Endothelial cell (in vitro differentiated cells): ENCODE data around the gene MOB2. TPM values are rescaled to one million over a fixed set of nuclear protein-coding genes. Genes with fewer than 3 reads are reported as not detected.

ENCODE experiments used
- DNase-seq: peaks from one replicate; pipeline ENCODE4 v3.0.0; 2021; ENCODE audit warnings: low spot score
- H3K27ac Mint-ChIP-seq: one replicate; pipeline ENCODE4 v1.8.0; 2021; ENCODE audit warnings: mixed read lengths, inconsistent platforms; ENCODE audit not compliant: unreplicated experiment
- H3K27me3 Mint-ChIP-seq: one replicate; pipeline ENCODE4 v1.8.0; 2021; ENCODE audit warnings: mild to moderate bottlenecking, moderate library complexity, mixed read lengths, inconsistent platforms; ENCODE audit not compliant: unreplicated experiment
- H3K36me3 Mint-ChIP-seq: one replicate; pipeline ENCODE4 v1.8.0; 2021; ENCODE audit warnings: mild to moderate bottlenecking, low read depth, mixed read lengths, inconsistent platforms; ENCODE audit not compliant: unreplicated experiment
- H3K4me1 Mint-ChIP-seq: one replicate; pipeline ENCODE4 v1.8.0; 2021; ENCODE audit warnings: mild to moderate bottlenecking, mixed read lengths, inconsistent platforms; ENCODE audit not compliant: unreplicated experiment
- H3K4me3 Mint-ChIP-seq: one replicate; pipeline ENCODE4 v1.8.0; 2021; ENCODE audit warnings: mild to moderate bottlenecking, mixed read lengths, inconsistent platforms; ENCODE audit not compliant: unreplicated experiment
- H3K9me3 Mint-ChIP-seq: one replicate; pipeline ENCODE4 v1.8.0; 2021; ENCODE audit warnings: mixed read lengths, inconsistent platforms; ENCODE audit not compliant: unreplicated experiment
- total RNA-seq: library from RNA; stranded (reverse); fragmentation: NEBNext Ultra II Directional; extraction: Animal tissue kit (Norgen Biotek cat#: 25700); gene quantifications from one replicate; pipeline ENCODE4 v1.2.1, GENCODE V29; 2021; ENCODE audit not compliant: unreplicated experiment
- TF ChIP-seq, protein P1 (sequence below): fragments of 200-600 bp; sonication (generic); IDR thresholded peaks from one replicate; pipeline ENCODE4 v1.5.0; 2021; ENCODE audit warnings: antibody characterized with exemption; ENCODE audit not compliant: unreplicated experiment

Gene MOB2
- total RNA-seq, 1 donor from 2014 or later = 37.5 TPM

DNA sequence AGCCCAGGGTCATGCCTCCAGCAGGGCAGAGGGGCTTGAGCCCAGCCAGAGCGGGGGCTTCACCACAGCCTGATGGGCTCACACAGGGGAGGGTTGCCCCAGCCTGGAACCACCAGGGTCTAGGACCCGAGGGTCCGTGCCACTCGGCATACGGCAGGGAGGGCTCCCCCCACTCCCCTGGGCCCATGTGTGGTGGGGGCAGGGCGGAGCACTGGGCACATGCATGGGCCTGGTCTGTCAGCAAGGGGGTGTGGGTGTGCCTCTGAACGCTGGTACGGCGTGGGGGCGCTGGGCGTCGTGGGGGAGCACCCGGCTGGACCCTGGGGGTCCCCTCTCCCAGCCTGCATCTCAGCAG lies 29.3 kb downstream of the MOB2 start:
- H3K9me3 Mint-ChIP-seq = no peaks in the 10 kb centered on the region

DNA sequence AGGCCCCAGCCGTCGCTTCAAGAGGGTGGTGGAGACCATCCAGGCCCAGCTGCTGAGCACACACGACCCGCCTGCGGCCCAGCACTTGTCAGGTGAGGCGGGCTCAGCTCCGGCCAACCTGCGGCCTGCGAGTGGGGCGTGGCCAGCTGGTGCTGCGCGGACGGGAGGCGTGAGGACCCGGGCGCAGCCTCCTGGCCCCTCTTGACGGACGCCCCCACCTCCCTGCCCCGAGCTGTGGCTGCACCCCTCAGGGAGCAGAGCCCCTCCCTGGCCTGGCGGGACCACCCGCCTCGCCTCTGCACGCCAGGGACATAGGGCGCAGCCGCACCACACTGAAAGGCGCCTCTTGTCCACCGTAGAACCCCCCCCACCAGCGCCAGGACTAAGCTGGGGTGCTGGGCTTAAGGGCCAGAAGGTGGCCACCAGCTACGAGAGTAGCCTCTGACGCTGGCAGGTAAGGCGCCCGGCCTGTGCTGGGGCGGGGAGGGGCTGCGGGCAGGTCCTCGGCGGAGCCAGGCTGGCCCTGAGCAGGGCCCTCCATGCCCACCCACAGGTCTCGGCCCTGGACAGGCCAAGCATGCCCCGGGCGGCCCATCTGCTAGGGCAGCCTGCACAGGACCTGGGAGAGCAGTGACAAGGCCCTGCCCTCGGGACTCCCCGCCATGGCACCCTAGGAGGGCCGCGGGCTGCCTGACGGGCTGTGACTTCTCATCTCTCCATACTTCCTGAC lies 29.8 kb downstream of the MOB2 start:
- peaks cover 2% of the 10 kb centered on the region for H3K27me3 Mint-ChIP-seq
- H3K4me3 Mint-ChIP-seq = no peak overlapping the region
- no peak for DNase-seq
- TF ChIP-seq, protein P1, sequence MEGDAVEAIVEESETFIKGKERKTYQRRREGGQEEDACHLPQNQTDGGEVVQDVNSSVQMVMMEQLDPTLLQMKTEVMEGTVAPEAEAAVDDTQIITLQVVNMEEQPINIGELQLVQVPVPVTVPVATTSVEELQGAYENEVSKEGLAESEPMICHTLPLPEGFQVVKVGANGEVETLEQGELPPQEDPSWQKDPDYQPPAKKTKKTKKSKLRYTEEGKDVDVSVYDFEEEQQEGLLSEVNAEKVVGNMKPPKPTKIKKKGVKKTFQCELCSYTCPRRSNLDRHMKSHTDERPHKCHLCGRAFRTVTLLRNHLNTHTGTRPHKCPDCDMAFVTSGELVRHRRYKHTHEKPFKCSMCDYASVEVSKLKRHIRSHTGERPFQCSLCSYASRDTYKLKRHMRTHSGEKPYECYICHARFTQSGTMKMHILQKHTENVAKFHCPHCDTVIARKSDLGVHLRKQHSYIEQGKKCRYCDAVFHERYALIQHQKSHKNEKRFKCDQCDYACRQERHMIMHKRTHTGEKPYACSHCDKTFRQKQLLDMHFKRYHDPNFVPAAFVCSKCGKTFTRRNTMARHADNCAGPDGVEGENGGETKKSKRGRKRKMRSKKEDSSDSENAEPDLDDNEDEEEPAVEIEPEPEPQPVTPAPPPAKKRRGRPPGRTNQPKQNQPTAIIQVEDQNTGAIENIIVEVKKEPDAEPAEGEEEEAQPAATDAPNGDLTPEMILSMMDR = no peak
- no peaks in the 10 kb centered on the region for H3K36me3 Mint-ChIP-seq
- H3K27ac Mint-ChIP-seq = no peak overlapping the region
- no peaks in the 10 kb centered on the region for H3K9me3 Mint-ChIP-seq
- no peaks in the 10 kb centered on the region for H3K4me1 Mint-ChIP-seq

More for the DNA sequence above, 29.3 kb downstream of the MOB2 start:
- no peak overlapping the region for H3K27ac Mint-ChIP-seq
- TF ChIP-seq, protein P1 = no peak
- DNase-seq = no peak
- H3K36me3 Mint-ChIP-seq = no peaks in the 10 kb centered on the region
- H3K4me3 Mint-ChIP-seq = no peak overlapping the region
- no peaks in the 10 kb centered on the region for H3K4me1 Mint-ChIP-seq
- H3K27me3 Mint-ChIP-seq = peaks cover 2% of the 10 kb centered on the region

DNA sequence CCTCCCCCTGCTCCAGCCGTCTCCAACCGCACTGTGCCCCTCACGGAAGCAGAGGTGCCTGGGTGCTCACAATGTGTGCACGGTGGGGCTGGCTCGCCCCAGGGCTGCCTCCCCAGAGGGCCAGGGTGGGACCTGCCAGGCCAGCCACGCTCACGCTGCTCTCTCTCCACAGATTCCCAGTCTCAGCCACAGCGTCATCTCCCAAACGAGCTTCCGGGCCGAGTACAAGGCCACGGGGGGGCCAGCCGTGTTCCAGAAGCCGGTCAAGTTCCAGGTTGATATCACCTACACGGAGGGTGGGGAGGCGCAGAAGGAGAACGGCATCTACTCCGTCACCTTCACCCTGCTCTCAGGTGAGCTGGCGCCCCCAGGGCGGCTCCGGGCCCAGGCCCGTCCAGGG lies 30.4 kb downstream of the MOB2 start:
- H3K27me3 Mint-ChIP-seq = no peaks in the 10 kb centered on the region
- H3K27ac Mint-ChIP-seq = no peak overlapping the region
- TF ChIP-seq, protein P1 = no peak
- H3K36me3 Mint-ChIP-seq = no peaks in the 10 kb centered on the region
- DNase-seq = no peak
- H3K4me1 Mint-ChIP-seq = no peaks in the 10 kb centered on the region
- H3K9me3 Mint-ChIP-seq = no peaks in the 10 kb centered on the region
- no peak overlapping the region for H3K4me3 Mint-ChIP-seq

DNA sequence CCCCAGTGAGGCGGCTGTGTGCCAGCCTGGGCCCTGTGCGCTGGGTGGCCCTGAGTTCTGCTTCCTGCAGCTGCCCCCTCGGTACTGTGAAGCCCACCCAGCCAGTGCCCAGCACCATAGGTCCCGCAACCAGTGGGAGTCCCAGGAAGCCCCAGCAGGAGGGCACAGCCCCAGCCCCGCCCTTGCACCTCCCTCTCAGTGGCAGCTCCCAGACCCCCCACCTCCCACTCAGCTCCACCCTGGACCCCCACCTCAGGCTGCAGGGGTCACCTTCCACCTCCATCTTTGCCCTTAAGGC lies 30.9 kb downstream of the MOB2 start:
- Mint-ChIP-seq H3K27me3 (no peaks in the 10 kb centered on the region), H3K27ac (no peak overlapping the region), H3K4me3 (no peak overlapping the region), H3K9me3 (no peaks in the 10 kb centered on the region), H3K4me1 (no peaks in the 10 kb centered on the region), H3K36me3 (no peaks in the 10 kb centered on the region)
- TF ChIP-seq, protein P1 = no peak
- no peak for DNase-seq

DNA sequence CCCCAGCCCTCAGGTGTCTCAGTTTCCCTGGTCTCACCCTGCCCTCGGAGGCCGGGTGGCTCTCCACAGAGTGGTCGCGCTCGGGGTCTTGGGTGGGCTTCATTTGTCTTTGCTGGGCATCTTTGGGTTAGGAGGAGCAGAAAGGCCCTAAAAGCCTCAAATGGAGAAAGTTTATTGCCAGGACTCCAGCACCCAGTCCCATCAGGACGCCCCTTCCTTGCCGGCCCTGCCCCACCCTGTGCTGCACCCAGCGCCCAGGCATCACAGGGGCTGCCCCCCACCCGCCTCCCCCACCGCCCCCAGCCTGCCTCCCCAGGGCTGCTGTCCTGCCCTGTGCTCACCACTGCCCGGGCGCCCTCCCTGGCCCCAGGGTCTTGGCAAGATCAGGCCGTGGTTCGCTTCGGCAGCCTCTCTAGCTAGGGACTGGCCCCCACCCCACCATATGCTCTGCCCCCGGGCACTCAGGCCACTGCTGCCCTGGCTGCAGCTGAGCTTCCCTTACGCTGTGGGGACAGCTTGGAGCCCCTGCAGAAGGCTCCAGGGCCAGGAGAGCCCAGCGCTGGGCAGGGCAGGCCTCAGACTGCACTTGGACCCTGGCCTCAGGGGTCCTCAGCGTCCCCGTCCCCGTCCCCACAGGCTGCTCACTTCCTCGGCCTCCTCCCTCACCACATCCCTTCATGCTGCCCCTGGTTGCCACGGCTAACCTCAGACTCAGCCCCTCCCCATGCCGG lies 31.4 kb downstream of the MOB2 start:
- no peak for DNase-seq
- Mint-ChIP-seq H3K27me3 (no peaks in the 10 kb centered on the region), H3K27ac (no peak overlapping the region), H3K9me3 (no peaks in the 10 kb centered on the region), H3K36me3 (no peaks in the 10 kb centered on the region), H3K4me3 (no peak overlapping the region), H3K4me1 (no peaks in the 10 kb centered on the region)
- TF ChIP-seq, protein P1 = no peak
